Thyroid gland (tissue), 4 donors: ENCODE results near the gene AFF3. TPM values are rescaled to one million over a fixed set of nuclear protein-coding genes. Genes with fewer than 3 reads are reported as not detected.

ENCODE experiments used
- DNase-seq, 2 donors: peaks; one replicate each; pipeline ENCODE4 v3.0.0-alpha.2; 2019
- H3K27ac ChIP-seq, 3 donors: fragments of 200-600 bp; sonication (generic); 1 replicate in 2 of 3; 2 replicates in 1 of 3; pipeline ENCODE4 v1.5.1; 2016 to 2019; ENCODE audit warnings: mild to moderate bottlenecking in 1 of 3, moderate library complexity in 1 of 3
- H3K27me3 ChIP-seq: fragments of 200-600 bp; sonication (generic); one replicate; pipeline ENCODE4 v1.5.1; 2019
- H3K36me3 ChIP-seq, 2 donors: fragments of 200-600 bp; sonication (generic); one replicate each; pipeline ENCODE4 v1.5.1; 2016 to 2019
- H3K4me1 ChIP-seq, 2 donors: fragments of 200-600 bp; sonication (generic); one replicate each; pipeline ENCODE4 v1.5.1; 2017 to 2019
- H3K4me3 ChIP-seq, 3 donors: fragments of 200-600 bp; sonication (generic); replicated peaks in 1 of 3; 1 replicate in 2 of 3; 2 replicates in 1 of 3; pipeline ENCODE4 v1.5.1; 2016; ENCODE audit warnings: mild to moderate bottlenecking in 1 of 3
- H3K9me3 ChIP-seq: fragments of 200-600 bp; sonication (generic); one replicate; pipeline ENCODE4 v1.5.1; 2017
- CTCF ChIP-seq, 6 experiments: fragments of 200-600 bp in 3 of 6; fragments of 450-650 bp in 3 of 6; sonication (generic) in 3 of 6; IDR thresholded peaks; one replicate each; pipeline ENCODE4 v1.5.1; 2016 to 2019; ENCODE audit warnings: antibody characterized with exemption in 6 of 6, mild to moderate bottlenecking in 2 of 6, inconsistent platforms in 1 of 6, moderate library complexity in 1 of 6
- POLR2A ChIP-seq, 2 donors: fragments of 450-650 bp; IDR thresholded peaks; one replicate each; pipeline ENCODE4 v1.6.1; 2017; ENCODE audit warnings: antibody characterized with exemption in 2 of 2, mild to moderate bottlenecking in 2 of 2, moderate library complexity in 1 of 2
- WGBS, 2 donors: methylation state at CpG; one replicate each; pipeline ENCODE4 v1.1.5; 2017; 5-methylcytosine and 5-hydroxymethylcytosine counted together
- intact Hi-C: fragments of 100-400 bp; cut with DNase I; formaldehyde crosslinking; loops from one replicate; pipeline ENCODE4 v1.15.1; 2023
- total RNA-seq, 4 donors: library from RNA; depleted of rRNA; stranded (reverse); fragments of >200 nt; gene quantifications; one replicate each; pipeline ENCODE4 v1.2.3, GENCODE V29; 2016

AFF3 gene
- total RNA-seq, 4 donors from 2014 or later = 0.54 to 2.6 (median 1.1) TPM

GRCh38 chr2:99689145-99689742 is 453.1 kb downstream of the AFF3 start:
- no peaks in the 10 kb centered on the region for H3K4me1 ChIP-seq
- H3K27me3 ChIP-seq = no peaks in the 10 kb centered on the region
- WGBS, 2 donors = 64 to 77% methylated on average over 3 of the region's 3 CpGs
- no peak overlapping the region for H3K27ac ChIP-seq
- no peaks in the 10 kb centered on the region for H3K36me3 ChIP-seq
- no peak overlapping the region for H3K4me3 ChIP-seq
- DNase-seq = no peak
- TF ChIP-seq POLR2A (IDR thresholded peaks at IDR 0.05) (no peak), CTCF (IDR thresholded peaks at IDR 0.05) (no peak)
- intact Hi-C loops = no loop called here
- H3K9me3 ChIP-seq = no peaks in the 10 kb centered on the region

- intact Hi-C loops = no loop called here
- Histone ChIP-seq H3K36me3 (no peaks in the 10 kb centered on the region), H3K9me3 (no peaks in the 10 kb centered on the region), H3K4me3 (no peak overlapping the region), H3K4me1 (no peaks in the 10 kb centered on the region), H3K27me3 (no peaks in the 10 kb centered on the region), H3K27ac (no peak overlapping the region)
- WGBS, 2 donors = 83 to 84% methylated on average over 6 of the region's 6 CpGs
- TF ChIP-seq POLR2A (IDR thresholded peaks at IDR 0.05) (no peak), CTCF (IDR thresholded peaks at IDR 0.05) (no peak)
- no peak for DNase-seq
These were observed 453.7 kb downstream of the AFF3 start for GRCh38 chr2:99688699-99689098.

- no peak for TF ChIP-seq POLR2A (IDR thresholded peaks at IDR 0.05)
- no peak for TF ChIP-seq CTCF (IDR thresholded peaks at IDR 0.05)
- H3K9me3 ChIP-seq = no peaks in the 10 kb centered on the region
These were observed 459.9 kb downstream of the AFF3 start for GRCh38 chr2:99682275-99683060.

GRCh38 chr2:99680946-99681345 is 461.4 kb downstream of the AFF3 start:
- H3K4me3 ChIP-seq = no peak overlapping the region
- H3K27ac ChIP-seq = no peak overlapping the region
- no peaks in the 10 kb centered on the region for H3K27me3 ChIP-seq
- DNase-seq = no peak
- TF ChIP-seq CTCF (IDR thresholded peaks at IDR 0.05) (no peak), POLR2A (IDR thresholded peaks at IDR 0.05) (no peak)
- H3K36me3 ChIP-seq = no peaks in the 10 kb centered on the region
- 90 to 91% methylated on average over 1 of the region's 1 CpG for WGBS, 2 donors
- no peaks in the 10 kb centered on the region for H3K4me1 ChIP-seq
- H3K9me3 ChIP-seq = no peaks in the 10 kb centered on the region
- intact Hi-C loops = no loop called here

More at GRCh38 chr2:99682275-99683060, 459.9 kb downstream of the AFF3 start:
- no peaks in the 10 kb centered on the region for H3K27me3 ChIP-seq
- H3K4me1 ChIP-seq = no peaks in the 10 kb centered on the region
- H3K27ac ChIP-seq = no peak overlapping the region
- no peak for DNase-seq
- WGBS, 2 donors = 79% methylated on average over 6 of the region's 6 CpGs
- H3K36me3 ChIP-seq = no peaks in the 10 kb centered on the region
- no peak overlapping the region for H3K4me3 ChIP-seq
- intact Hi-C loops = no loop called here

GRCh38 chr2:99679518-99679917 is 462.9 kb downstream of the AFF3 start:
- Histone ChIP-seq H3K9me3 (no peaks in the 10 kb centered on the region), H3K27me3 (no peaks in the 10 kb centered on the region), H3K4me3 (no peak overlapping the region), H3K4me1 (no peaks in the 10 kb centered on the region), H3K36me3 (no peaks in the 10 kb centered on the region), H3K27ac (no peak overlapping the region)
- DNase-seq = no peak
- intact Hi-C loops = no loop called here
- TF ChIP-seq POLR2A (IDR thresholded peaks at IDR 0.05) = no peak
- TF ChIP-seq CTCF (IDR thresholded peaks at IDR 0.05) = no peak
